Testis (tissue), 2 donors: ENCODE measurements around the gene NR3C1.

Experiments used
- POLR2A ChIP-seq: fragments of 450-650 bp; IDR thresholded peaks from one replicate; pipeline ENCODE4 v1.6.1; 2017; ENCODE audit warnings: antibody characterized with exemption, mild to moderate bottlenecking, moderate library complexity
- TF ChIP-seq, protein P1 (sequence below), 3 experiments: fragments of 450-650 bp in 2 of 3; fragments of 200-600 bp in 1 of 3; sonication (generic) in 1 of 3; IDR thresholded peaks; one replicate each; pipeline ENCODE4 v1.5.1; 2016 to 2019; ENCODE audit warnings: antibody characterized with exemption in 3 of 3, mild to moderate bottlenecking in 2 of 3, moderate library complexity in 1 of 3

DNA sequence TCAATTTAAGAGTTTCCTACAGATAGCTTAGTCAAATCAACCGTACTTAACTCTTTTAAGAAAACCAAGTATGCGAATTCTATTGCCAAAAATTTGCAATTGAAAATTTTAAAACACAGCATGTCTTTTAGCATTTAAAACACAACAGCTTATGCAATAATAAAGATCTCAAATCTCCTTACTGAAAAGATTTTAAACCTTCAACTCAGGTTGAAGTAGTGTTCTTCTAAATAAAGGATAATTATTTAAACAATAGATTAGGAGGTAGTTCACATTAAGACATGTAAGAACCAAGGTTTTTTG, 5.5 kb downstream of the NR3C1 start:
- TF ChIP-seq, protein P1, sequence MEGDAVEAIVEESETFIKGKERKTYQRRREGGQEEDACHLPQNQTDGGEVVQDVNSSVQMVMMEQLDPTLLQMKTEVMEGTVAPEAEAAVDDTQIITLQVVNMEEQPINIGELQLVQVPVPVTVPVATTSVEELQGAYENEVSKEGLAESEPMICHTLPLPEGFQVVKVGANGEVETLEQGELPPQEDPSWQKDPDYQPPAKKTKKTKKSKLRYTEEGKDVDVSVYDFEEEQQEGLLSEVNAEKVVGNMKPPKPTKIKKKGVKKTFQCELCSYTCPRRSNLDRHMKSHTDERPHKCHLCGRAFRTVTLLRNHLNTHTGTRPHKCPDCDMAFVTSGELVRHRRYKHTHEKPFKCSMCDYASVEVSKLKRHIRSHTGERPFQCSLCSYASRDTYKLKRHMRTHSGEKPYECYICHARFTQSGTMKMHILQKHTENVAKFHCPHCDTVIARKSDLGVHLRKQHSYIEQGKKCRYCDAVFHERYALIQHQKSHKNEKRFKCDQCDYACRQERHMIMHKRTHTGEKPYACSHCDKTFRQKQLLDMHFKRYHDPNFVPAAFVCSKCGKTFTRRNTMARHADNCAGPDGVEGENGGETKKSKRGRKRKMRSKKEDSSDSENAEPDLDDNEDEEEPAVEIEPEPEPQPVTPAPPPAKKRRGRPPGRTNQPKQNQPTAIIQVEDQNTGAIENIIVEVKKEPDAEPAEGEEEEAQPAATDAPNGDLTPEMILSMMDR (IDR thresholded peaks at IDR 0.05): no peak
- no peak for TF ChIP-seq POLR2A
